Globus pallidus (tissue), 1 donor: ENCODE measurements around the gene LRFN3.
A peak's percentile ranks its signal among the peaks of the same experiment; 100 is the strongest.
"Not testable (repeated sequence)": the region's sequence is repeated elsewhere in the genome, so short reads cannot be mapped to it uniquely, and the experiment has no call there.

Experiments used
- DNase-seq: peaks from one replicate; pipeline ENCODE4 v3.0.0-alpha.2; 2015; ENCODE audit warnings: low spot score

LRFN3 gene

GRCh38 chr19:35939307-35940077 lies 3.3 kb downstream of the LRFN3 start:
- no peak for DNase-seq

DNA sequence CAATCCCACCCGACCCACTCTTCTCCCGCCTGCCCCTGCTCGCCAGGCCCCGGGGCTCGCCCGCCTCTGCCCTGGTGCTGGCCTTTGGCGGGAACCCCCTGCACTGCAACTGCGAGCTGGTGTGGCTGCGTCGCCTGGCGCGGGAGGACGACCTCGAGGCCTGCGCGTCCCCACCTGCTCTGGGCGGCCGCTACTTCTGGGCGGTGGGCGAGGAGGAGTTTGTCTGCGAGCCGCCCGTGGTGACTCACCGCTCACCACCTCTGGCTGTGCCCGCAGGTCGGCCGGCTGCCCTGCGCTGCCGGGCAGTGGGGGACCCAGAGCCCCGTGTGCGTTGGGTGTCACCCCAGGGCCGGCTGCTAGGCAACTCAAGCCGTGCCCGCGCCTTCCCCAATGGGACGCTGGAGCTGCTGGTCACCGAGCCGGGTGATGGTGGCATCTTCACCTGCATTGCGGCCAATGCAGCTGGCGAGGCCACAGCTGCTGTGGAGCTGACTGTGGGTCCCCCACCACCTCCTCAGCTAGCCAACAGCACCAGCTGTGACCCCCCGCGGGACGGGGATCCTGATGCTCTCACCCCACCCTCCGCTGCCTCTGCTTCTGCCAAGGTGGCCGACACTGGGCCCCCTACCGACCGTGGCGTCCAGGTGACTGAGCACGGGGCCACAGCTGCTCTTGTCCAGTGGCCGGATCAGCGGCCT lies 4.1 kb downstream of the LRFN3 start:
- no peak for DNase-seq

DNA sequence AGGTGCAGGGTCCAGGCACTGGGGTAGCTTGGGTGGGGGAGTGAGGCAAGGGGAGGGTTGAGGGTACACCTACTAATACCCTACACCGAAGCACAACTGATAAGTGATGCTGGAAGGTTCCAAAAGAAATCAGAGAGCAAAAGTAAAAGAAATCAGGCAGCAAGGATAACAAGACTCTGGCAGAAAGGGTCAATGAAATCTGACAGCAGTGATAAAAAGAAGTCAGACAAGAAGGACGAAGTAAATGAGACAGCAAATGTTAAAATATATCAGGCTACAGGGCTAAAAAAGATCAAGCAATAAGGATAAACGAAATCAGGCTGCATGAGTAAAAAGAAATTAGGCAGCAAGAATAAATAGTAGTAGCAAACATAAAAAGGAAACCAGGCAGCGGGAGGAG lies 4.7 kb downstream of the LRFN3 start:
- no peak for DNase-seq

GRCh38 chr19:35942235-35942634 lies 6.1 kb downstream of the LRFN3 start:
- DNase-seq = no peak

- no peak for DNase-seq
Measured at GRCh38 chr19:35943321-35944301, 7.4 kb downstream of the LRFN3 start.

DNA sequence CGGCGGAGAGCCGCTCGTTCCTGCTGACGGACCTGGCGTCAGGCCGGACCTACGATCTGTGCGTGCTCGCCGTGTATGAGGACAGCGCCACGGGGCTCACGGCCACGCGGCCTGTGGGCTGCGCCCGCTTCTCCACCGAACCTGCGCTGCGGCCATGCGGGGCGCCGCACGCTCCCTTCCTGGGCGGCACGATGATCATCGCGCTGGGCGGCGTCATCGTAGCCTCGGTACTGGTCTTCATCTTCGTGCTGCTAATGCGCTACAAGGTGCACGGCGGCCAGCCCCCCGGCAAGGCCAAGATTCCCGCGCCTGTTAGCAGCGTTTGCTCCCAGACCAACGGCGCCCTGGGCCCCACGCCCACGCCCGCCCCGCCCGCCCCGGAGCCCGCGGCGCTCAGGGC lies 8.4 kb downstream of the LRFN3 start:
- DNase-seq = no peak

DNA sequence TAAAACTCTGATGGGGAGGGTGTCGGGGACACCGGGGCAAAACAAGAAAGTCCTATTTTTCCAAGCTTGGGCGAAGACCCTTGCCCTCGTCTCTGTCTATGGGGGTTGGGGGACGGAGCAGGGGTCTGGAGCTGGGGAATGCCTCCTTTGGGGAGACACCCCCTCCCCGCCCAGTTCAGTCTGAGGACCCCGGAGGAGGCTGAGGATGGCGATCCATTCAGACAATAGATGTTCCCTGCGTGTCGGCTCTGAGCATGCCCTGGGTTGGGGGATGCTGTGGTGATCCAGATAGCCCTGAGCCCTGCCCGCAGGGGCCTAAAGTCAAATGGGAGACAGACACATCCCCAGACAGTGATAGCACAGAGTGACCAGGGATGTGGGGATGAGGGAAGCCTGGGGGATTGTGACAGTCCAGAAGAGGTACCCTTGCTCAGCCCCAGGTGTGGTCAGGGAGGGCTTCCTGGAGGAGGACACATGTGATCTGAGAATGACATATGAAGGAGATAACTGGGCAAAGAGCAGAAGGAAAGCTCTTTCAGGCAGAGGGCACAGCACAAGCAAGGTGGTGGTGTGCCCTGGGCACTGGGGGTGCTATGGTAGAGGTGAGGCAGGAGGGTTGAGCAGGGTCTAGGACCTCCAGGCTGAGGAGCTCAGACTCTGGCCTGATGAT lies 9.1 kb downstream of the LRFN3 start:
- no peak for DNase-seq

DNA sequence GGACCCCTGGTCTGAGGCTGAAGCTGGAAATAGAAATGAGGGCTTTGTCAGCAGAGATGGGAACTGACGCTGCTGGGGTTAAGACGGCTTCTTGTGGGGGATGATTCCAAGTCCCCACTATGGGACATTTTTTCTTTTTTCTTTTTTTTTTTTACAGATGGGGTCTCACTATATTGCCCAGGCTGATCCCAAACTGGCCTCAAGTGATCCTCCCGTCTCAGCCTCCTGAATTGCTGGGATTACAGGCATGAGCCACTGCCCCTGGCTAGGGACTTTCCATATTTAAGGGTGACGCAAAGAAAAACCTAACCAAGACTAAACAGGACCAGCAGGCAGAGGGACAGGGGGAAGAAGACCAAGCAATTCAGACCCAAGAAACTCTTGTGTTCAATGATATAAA lies 10.0 kb downstream of the LRFN3 start:
- no peak for DNase-seq

- DNase-seq = no peak
Measured at GRCh38 chr19:35949131-35949530, 13.0 kb downstream of the LRFN3 start.

GRCh38 chr19:35955881-35956634 lies 19.9 kb downstream of the LRFN3 start:
- no peak for DNase-seq

DNA sequence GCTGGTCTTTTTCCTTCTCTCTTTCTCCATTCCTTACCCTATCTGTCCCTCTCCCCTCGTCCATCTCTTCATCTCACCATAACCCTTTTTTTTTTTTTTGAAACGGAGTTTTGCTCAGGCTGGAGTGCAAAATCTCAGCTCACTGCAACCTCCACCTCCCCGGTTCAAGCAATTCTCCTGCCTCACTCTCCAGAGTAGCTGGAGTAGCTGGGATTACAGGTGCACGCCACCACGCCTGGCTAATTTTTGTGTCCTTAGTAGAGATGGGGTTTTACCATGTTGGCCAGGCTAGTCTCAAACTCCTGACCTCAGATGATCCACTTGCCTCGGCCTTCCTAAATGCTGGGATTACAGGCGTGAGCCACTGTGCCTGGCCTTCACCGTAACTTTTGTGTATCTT lies 21.2 kb downstream of the LRFN3 start:
- DNase-seq = not testable (repeated sequence)

DNA sequence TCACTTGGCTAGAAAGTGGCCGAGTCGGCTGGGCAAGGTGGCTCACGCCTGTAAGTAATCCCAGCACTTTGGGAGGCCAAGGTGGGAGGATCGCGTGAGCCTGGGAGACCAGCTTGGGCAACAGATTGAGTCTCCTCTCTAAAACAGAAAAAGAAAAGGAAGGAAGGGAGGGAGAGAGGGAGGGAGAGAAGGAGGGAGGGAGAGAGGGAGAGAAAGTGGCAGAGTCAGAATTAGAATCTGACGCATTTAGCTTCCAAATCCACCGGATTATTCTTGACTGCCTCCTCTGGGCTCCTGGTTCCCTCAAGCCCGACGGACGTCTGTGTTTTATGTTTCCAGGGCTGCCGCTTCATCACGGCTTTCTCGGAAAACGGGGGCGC lies 22.5 kb downstream of the LRFN3 start:
- no peak for DNase-seq

GRCh38 chr19:35959040-35959967 lies 23.1 kb downstream of the LRFN3 start:
- DNase-seq = peak; percentile 18

GRCh38 chr19:35959968-35960320 lies 23.8 kb downstream of the LRFN3 start:
- no peak for DNase-seq

- DNase-seq = no peak
Measured at GRCh38 chr19:35960432-35960972, 24.3 kb downstream of the LRFN3 start.

GRCh38 chr19:35963514-35963913 lies 27.3 kb downstream of the LRFN3 start:
- DNase-seq = no peak

- no peak for DNase-seq
Measured at GRCh38 chr19:35966771-35967170, 30.6 kb downstream of the LRFN3 start.

GRCh38 chr19:35973487-35973886 lies 37.3 kb downstream of the LRFN3 start:
- DNase-seq = no peak

DNA sequence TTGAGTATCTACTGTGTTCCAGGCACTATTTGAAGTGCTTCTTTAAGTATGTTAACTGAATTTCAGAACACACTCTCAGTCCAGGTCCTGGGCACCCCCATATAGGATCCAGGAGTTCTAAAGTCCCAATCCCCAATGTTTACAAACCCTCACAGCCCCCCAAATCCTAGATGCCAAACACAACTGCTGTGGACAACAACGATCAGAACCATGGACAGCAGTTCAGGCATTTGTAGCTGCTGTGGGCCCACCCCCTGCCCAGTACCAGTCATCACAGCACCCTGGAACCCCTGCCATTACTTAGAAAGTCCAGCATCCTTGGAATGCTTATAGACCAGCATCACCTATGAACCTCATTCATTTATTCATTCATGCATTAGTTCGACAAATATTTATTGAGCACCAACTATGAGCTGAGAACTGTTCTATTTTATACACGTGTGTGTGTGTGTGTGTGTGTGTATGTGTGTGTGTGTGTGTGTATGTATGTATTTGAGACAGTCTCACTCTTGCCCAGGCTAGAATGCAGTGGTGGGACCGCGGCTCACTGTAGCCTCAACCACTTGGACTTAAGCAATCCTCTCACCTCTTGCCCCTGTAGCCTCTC lies 39.5 kb downstream of the LRFN3 start:
- DNase-seq = no peak
